ENCODE results near the gene DNAJC2. TPM values are rescaled to one million over a fixed set of nuclear protein-coding genes. Genes with fewer than 3 reads are reported as not detected.
"Not testable (repeated sequence)": the region's sequence is repeated elsewhere in the genome, so short reads cannot be mapped to it uniquely, and the experiment has no call there.

DNAJC2 gene
- total RNA-seq, 2 donors from 2014 or later: 34.4 to 68.4 TPM

GRCh38 chr7:103273374-103273773 lies 71.2 kb downstream of the DNAJC2 start:
- not testable (repeated sequence) for H3K4me3 Mint-ChIP-seq, ATAC-seq, H3K9me3 Mint-ChIP-seq

GRCh38 chr7:103266229-103266628 lies 78.3 kb downstream of the DNAJC2 start:
- H3K4me3 Mint-ChIP-seq, ATAC-seq, H3K9me3 Mint-ChIP-seq: not testable (repeated sequence)

More at GRCh38 chr7:103273374-103273773, 71.2 kb downstream of the DNAJC2 start:
- not testable (repeated sequence) for H3K27me3 Mint-ChIP-seq; H3K27ac Mint-ChIP-seq; DNase-seq (ENCODE audit: low spot score); H3K4me1 Mint-ChIP-seq (ENCODE audit: low read depth in 2 of 2); H3K36me3 Mint-ChIP-seq

GRCh38 chr7:103264054-103264453 lies 80.5 kb downstream of the DNAJC2 start:
- ATAC-seq; H3K4me1 Mint-ChIP-seq (ENCODE audit: low read depth in 2 of 2); H3K27ac Mint-ChIP-seq; H3K4me3 Mint-ChIP-seq; H3K36me3 Mint-ChIP-seq; H3K9me3 Mint-ChIP-seq; DNase-seq (ENCODE audit: low spot score): not testable (repeated sequence)
- peaks cover 4 to 13% of the 10 kb centered on the region in 2 donors for H3K27me3 Mint-ChIP-seq

More at GRCh38 chr7:103266229-103266628, 78.3 kb downstream of the DNAJC2 start:
- H3K27me3 Mint-ChIP-seq; DNase-seq (ENCODE audit: low spot score); H3K4me1 Mint-ChIP-seq (ENCODE audit: low read depth in 2 of 2); H3K27ac Mint-ChIP-seq; H3K36me3 Mint-ChIP-seq: not testable (repeated sequence)

Other genes with a start within 250 kb of the DNAJC2 start
- gene NAPEPLD, start 195.7 kb downstream of the DNAJC2 start, total RNA-seq: 10 to 100 TPM in 1 of 2 donors, 1 to 10 TPM in 1; 5.0 to 15.7 TPM
- 10 to 100 TPM; 55.6 to 62.9 TPM for gene PMPCB, start 47.3 kb downstream of the DNAJC2 start, total RNA-seq
- gene PSMC2, start 2.9 kb upstream of the DNAJC2 start, total RNA-seq: 100 to 1,000 TPM; 139 to 188 TPM
- not detected for gene SLC26A5, start 101.4 kb upstream of the DNAJC2 start, total RNA-seq